Right cardiac atrium (tissue), 5 donors: Measurements from ENCODE around the gene CYP27C1. TPM values are rescaled to one million over a fixed set of nuclear protein-coding genes. Genes with fewer than 3 reads are reported as not detected.

Source experiments
- ATAC-seq, 2 donors: fragments of 200-7000 bp; cut with Tn5 transposase; one replicate each; pipeline versions ENCODE4 v1.8.0 to v1.9.1; 2020; ENCODE audit warnings: moderate library complexity in 2 of 2, mild to moderate bottlenecking in 1 of 2
- DNase-seq, 3 donors: peaks; one replicate each; pipeline ENCODE4 v3.0.0-alpha.2; 2020
- H3K27ac ChIP-seq: one replicate; pipeline ENCODE4 v1.5.1; 2013; ENCODE audit warnings: mild to moderate bottlenecking, low read length, control low read depth, moderate library complexity
- H3K27me3 ChIP-seq: one replicate; pipeline ENCODE4 v1.6.1; 2013; ENCODE audit not compliant: control insufficient read depth, insufficient read depth
- H3K4me1 ChIP-seq: one replicate; pipeline ENCODE4 v1.6.1; 2013; ENCODE audit warnings: low read length; ENCODE audit not compliant: control insufficient read depth, insufficient read depth
- H3K4me3 ChIP-seq: one replicate; pipeline ENCODE4 v1.5.1; 2013; ENCODE audit warnings: low read length, control low read depth
- H3K9me3 ChIP-seq: one replicate; pipeline ENCODE4 v1.6.1; 2013; ENCODE audit warnings: low read length; ENCODE audit not compliant: control insufficient read depth
- WGBS: extraction: QIAGEN DNeasy Blood & Tissue Kit; methylation state at CpG from one replicate; pipeline ENCODE4 v1.1.7; 2013; 5-methylcytosine and 5-hydroxymethylcytosine counted together
- intact Hi-C, 4 donors: fragments of 100-400 bp; cut with DNase I; formaldehyde crosslinking; loops; one replicate each; pipeline versions ENCODE4 v1.11.0 to v1.14.0; 2022 to 2023
- polyA plus RNA-seq: library from polyadenylated mRNA; stranded (reverse); fragments of 200-250 nt; gene quantifications from one replicate; pipeline ENCODE4 v1.2.3, GENCODE V29; 2013
- total RNA-seq, 4 donors: library from RNA; stranded (reverse); fragmentation: NEBNext Ultra II Directional; extraction: Animal tissue kit (Norgen Biotek cat#: 25700); gene quantifications; one replicate each; pipeline ENCODE4 v1.2.1, GENCODE V29; 2021
- donor health status: healthy with polysubstance abuse.
- donor health status: DM: no; HTN: yes; CAD: no.
- donor health status: DM: no; HTN: no; CAD: no.
- donor health status: DM: no; HTN: yes; CAD: no; lungs with severe emphysema.
- donor health status: DM: yes; HTN: yes; CAD: no.

CYP27C1 gene
- total and polyA plus RNA-seq, 5 donors: 0.18 to 0.29 (median 0.22) TPM

GRCh38 chr2:127157651-127158485, 62.2 kb downstream of the CYP27C1 start:
- intact Hi-C loops: no loop called here
- Histone ChIP-seq H3K9me3 (no peaks in the 10 kb centered on the region), H3K4me1 (peaks cover 2% of the 10 kb centered on the region), H3K27ac (no peak overlapping the region), H3K27me3 (no peaks in the 10 kb centered on the region), H3K4me3 (no peak overlapping the region)
- WGBS: 62% methylated on average over 16 of the region's 16 CpGs
- ATAC-seq (no peak), DNase-seq (no peak)

GRCh38 chr2:127157114-127157513, 63.0 kb downstream of the CYP27C1 start:
- ATAC-seq (no peak), DNase-seq (no peak)
- WGBS: 91% methylated on average over 6 of the region's 6 CpGs
- Histone ChIP-seq H3K27ac (no peak overlapping the region), H3K27me3 (no peaks in the 10 kb centered on the region), H3K9me3 (no peaks in the 10 kb centered on the region), H3K4me3 (no peak overlapping the region), H3K4me1 (peaks cover 2% of the 10 kb centered on the region)
- intact Hi-C loops: no loop called here

- peak in 2 of 3 donors; percentile 61 to 75 for DNase-seq
- 41% methylated on average over 2 of the region's 2 CpGs for WGBS
- H3K27me3 ChIP-seq: no peaks in the 10 kb centered on the region
- H3K27ac ChIP-seq: no peak overlapping the region
- ATAC-seq: peak; percentile 90 to 94
- peaks cover 2% of the 10 kb centered on the region for H3K4me1 ChIP-seq
- intact Hi-C loops: no loop called here
- H3K4me3 ChIP-seq: no peak overlapping the region
- H3K9me3 ChIP-seq: no peaks in the 10 kb centered on the region
Observed at GRCh38 chr2:127155947-127156346, 64.2 kb downstream of the CYP27C1 start.

GRCh38 chr2:127155028-127155581, 65.0 kb downstream of the CYP27C1 start:
- Histone ChIP-seq H3K27me3 (no peaks in the 10 kb centered on the region), H3K9me3 (no peaks in the 10 kb centered on the region), H3K27ac (no peak overlapping the region), H3K4me3 (no peak overlapping the region), H3K4me1 (peaks cover 2% of the 10 kb centered on the region)
- DNase-seq (peak in 2 of 3 donors; percentile 41 to 67), ATAC-seq (peak; percentile 58 to 67)
- intact Hi-C loops: no loop called here
- WGBS: 57% methylated on average over 7 of the region's 7 CpGs

GRCh38 chr2:127154396-127154795, 65.7 kb downstream of the CYP27C1 start:
- no peak overlapping the region for H3K27ac ChIP-seq
- ATAC-seq (no peak), DNase-seq (no peak)
- no peak overlapping the region for H3K4me3 ChIP-seq
- intact Hi-C loops: no loop called here
- WGBS: 80% methylated on average over 4 of the region's 4 CpGs
- H3K9me3 ChIP-seq: no peaks in the 10 kb centered on the region
- H3K27me3 ChIP-seq: no peaks in the 10 kb centered on the region
- H3K4me1 ChIP-seq: peaks cover 2% of the 10 kb centered on the region

GRCh38 chr2:127153691-127154158, 66.4 kb downstream of the CYP27C1 start:
- Histone ChIP-seq H3K4me1 (peaks cover 2% of the 10 kb centered on the region), H3K27ac (no peak overlapping the region), H3K4me3 (no peak overlapping the region), H3K9me3 (no peaks in the 10 kb centered on the region), H3K27me3 (no peaks in the 10 kb centered on the region)
- intact Hi-C loops: no loop called here
- WGBS: 78% methylated on average over 6 of the region's 6 CpGs
- DNase-seq: peak in 1 of 3 donors; percentile 52
- ATAC-seq: peak; percentile 34 to 41

GRCh38 chr2:127150996-127151395, 69.1 kb downstream of the CYP27C1 start:
- no peaks in the 10 kb centered on the region for H3K27me3 ChIP-seq
- ATAC-seq (no peak), DNase-seq (no peak)
- intact Hi-C loops: no loop called here
- no peaks in the 10 kb centered on the region for H3K9me3 ChIP-seq
- 95% methylated on average over 1 of the region's 1 CpG for WGBS
- no peak overlapping the region for H3K4me3 ChIP-seq
- peaks cover 2% of the 10 kb centered on the region for H3K4me1 ChIP-seq
- H3K27ac ChIP-seq: no peak overlapping the region

- no peaks in the 10 kb centered on the region for H3K9me3 ChIP-seq
- no peak for DNase-seq
- intact Hi-C loops: no loop called here
- no peaks in the 10 kb centered on the region for H3K27me3 ChIP-seq
- 91% methylated on average over 4 of the region's 4 CpGs for WGBS
- no peak overlapping the region for H3K4me3 ChIP-seq
- ATAC-seq: no peak
- no peak overlapping the region for H3K27ac ChIP-seq
- peaks cover under 1% of the 10 kb centered on the region for H3K4me1 ChIP-seq
Observed at GRCh38 chr2:127149384-127149783, 70.7 kb downstream of the CYP27C1 start.

GRCh38 chr2:127146820-127147502, 73.1 kb downstream of the CYP27C1 start:
- Histone ChIP-seq H3K4me1 (no peaks in the 10 kb centered on the region), H3K4me3 (no peak overlapping the region), H3K27ac (no peak overlapping the region), H3K9me3 (no peaks in the 10 kb centered on the region), H3K27me3 (no peaks in the 10 kb centered on the region)
- no peak for ATAC-seq
- WGBS: 74% methylated on average over 10 of the region's 10 CpGs
- DNase-seq: no peak
- intact Hi-C loops: no loop called here

GRCh38 chr2:127146071-127146725, 73.9 kb downstream of the CYP27C1 start:
- ATAC-seq (peak in 1 of 2 donors; percentile 19), DNase-seq (no peak)
- no peaks in the 10 kb centered on the region for H3K27me3 ChIP-seq
- no peaks in the 10 kb centered on the region for H3K4me1 ChIP-seq
- H3K27ac ChIP-seq: no peak overlapping the region
- no peak overlapping the region for H3K4me3 ChIP-seq
- no peaks in the 10 kb centered on the region for H3K9me3 ChIP-seq
- 89% methylated on average over 18 of the region's 18 CpGs for WGBS
- intact Hi-C loops: no loop called here
